Measurements from ENCODE around the gene ELMOD3. TPM values are rescaled to one million over a fixed set of nuclear protein-coding genes. Genes with fewer than 3 reads are reported as not detected.

ELMOD3 gene
- total and polyA plus RNA-seq, 9 of the 15 experiments (the other 6 are each of a cell fraction or from before 2014, with no cell fraction given), result 2.7 to 18.7 (median 11.6) TPM

GRCh38 chr2:85427300-85427835 is 72.8 kb downstream of the ELMOD3 start:
- Histone ChIP-seq H3K9me1 (ENCODE audit: control insufficient read depth, insufficient read depth, low read length) (no peaks in the 10 kb centered on the region), H3K79me2 (ENCODE audit: control insufficient read depth, insufficient read depth, low read length) (no peaks in the 10 kb centered on the region), H3K9me3 (replicated peaks; ENCODE audit: control insufficient read depth, insufficient read depth, low read depth, low read length) (no peaks in the 10 kb centered on the region), H3K4me3 (no peak overlapping the region), H3K27me3 (ENCODE audit: control insufficient read depth in 2 of 2, insufficient read depth in 2 of 2, low read length in 2 of 2) (no peaks in the 10 kb centered on the region), H3K36me3 (ENCODE audit: control insufficient read depth, insufficient read depth, low read length) (no peaks in the 10 kb centered on the region), H3K4me2 (ENCODE audit: insufficient read depth, low read length) (no peak overlapping the region), H3K9ac (ENCODE audit: insufficient read depth in 1 of 2, low read depth in 2 of 2, low read length in 2 of 2) (peak overlapping the region in 1 of 2 experiments; percentile 83; a peak in 2 of 4 replicates), H2AFZ (ENCODE audit: low read depth, low read length) (no peak overlapping the region), H4K20me1 (replicated peaks; ENCODE audit: control insufficient read depth, insufficient read depth, low read length) (no peaks in the 10 kb centered on the region), H3K27ac (ENCODE audit: extremely low read depth, low read depth, low read length) (no peak overlapping the region), H3K4me1 (replicated peaks in 1 of 2; ENCODE audit: control insufficient read depth in 2 of 2, insufficient read depth in 2 of 2, low read length in 2 of 2) (peaks cover 41 to 42% of the 10 kb centered on the region in 2 experiments)
- ATAC-seq, result no peak
- DNase-seq (ENCODE audit: extremely low read depth in 1 of 4, low spot score in 3 of 4), result no peak
- BruUV-seq (replicated peaks), result no TSS peak
- no peak for FAIRE-seq
- in situ Hi-C loops (cut with MboI), result no loop called here
- TF ChIP-seq JUND (IDR thresholded peaks at IDR 0.05; ENCODE audit: borderline replicate concordance, low read depth, low read length), result no peak
- no peak for TF ChIP-seq JUND (tag; IDR thresholded peaks at IDR 0.05; ENCODE audit: borderline replicate concordance, low read depth, low read length)
- TF ChIP-seq VEZF1 (CRISPR knock-in tag; IDR thresholded peaks at IDR 0.05), result 0 out of 2 replicates have a peak, but pooled peaks have one; percentile 15
- no peak for TF ChIP-seq CBX8 (IDR thresholded peaks at IDR 0.05; ENCODE audit: borderline replicate concordance, extremely low read depth, low read depth, low read length, poor library complexity, severe bottlenecking)
- no peak for TF ChIP-seq TBP (optimal IDR thresholded peaks at IDR 0.05; ENCODE audit: low read depth, low read length)
- CTCF ChIA-PET (ENCODE audit: low intra/inter-chr PET ratio), result no interaction called here
- intact Hi-C loops (cut with micrococcal nuclease), result no loop called here
- WGBS (ENCODE audit: insufficient coverage, low coverage, missing lambda C conversion rate), result 49% methylated on average over 3 of the region's 3 CpGs
- POLR2A ChIA-PET, result interaction anchor here (0.6 to 63.9 kb wide), 6 partner anchors 8 to 118 kb away, joined by 3 to 1576 read pairs (median 5); partner anchors contain the start of gene MAT2A

Measured in K562 (cell line).